DOHH2 (cell line): ENCODE results near the gene ZNF668.

Experiments
- H3F3A ChIP-seq: fragments of 200-600 bp; sonication (generic), shearing (Covaris generic); 2 replicates; pipeline ENCODE4 v1.6.0; 2016; ENCODE audit warnings: antibody characterized with exemption, mild to moderate bottlenecking; ENCODE audit not compliant: control insufficient read depth, insufficient read depth
- H3K27ac ChIP-seq: fragments of 200-600 bp; sonication (generic); 2 replicates; pipeline ENCODE4 v1.5.1; 2014; ENCODE audit warnings: low read depth, mild to moderate bottlenecking, low read length, moderate library complexity
- H3K27me3 ChIP-seq: fragments of 200-600 bp; sonication (generic); 2 replicates; pipeline ENCODE4 v1.6.1; 2014; ENCODE audit warnings: mild to moderate bottlenecking, low read length, mixed read lengths; ENCODE audit not compliant: control insufficient read depth
- H3K36me3 ChIP-seq: fragments of 200-600 bp; sonication (generic); 2 replicates; pipeline ENCODE4 v1.6.1; 2014; ENCODE audit warnings: mild to moderate bottlenecking, low read length, moderate library complexity, mixed read lengths; ENCODE audit not compliant: control insufficient read depth
- H3K4me1 ChIP-seq: fragments of 200-600 bp; sonication (generic); 2 replicates; pipeline ENCODE4 v1.6.1; 2014; ENCODE audit warnings: mild to moderate bottlenecking, low read length, mixed read lengths; ENCODE audit not compliant: control insufficient read depth
- H3K4me2 ChIP-seq: fragments of 200-600 bp; sonication (generic); 2 replicates; pipeline ENCODE4 v1.6.0; 2014; ENCODE audit warnings: mild to moderate bottlenecking, low read length, moderate library complexity
- H3K4me3 ChIP-seq: fragments of 200-600 bp; sonication (generic); 2 replicates; pipeline ENCODE4 v1.5.1; 2014; ENCODE audit warnings: mild to moderate bottlenecking, low read length, mixed read lengths
- H3K79me2 ChIP-seq: fragments of 200-600 bp; sonication (generic); 2 replicates; pipeline ENCODE4 v1.6.1; 2014; ENCODE audit warnings: mild to moderate bottlenecking, low read length, mixed read lengths; ENCODE audit not compliant: control insufficient read depth
- H3K9me2 ChIP-seq: fragments of 200-600 bp; sonication (generic); replicated peaks from 2 replicates; pipeline ENCODE4 v1.6.1; 2014; ENCODE audit warnings: mild to moderate bottlenecking, low read length, mixed read lengths; ENCODE audit not compliant: control insufficient read depth
- H3K9me3 ChIP-seq: fragments of 200-600 bp; sonication (generic); 2 replicates; pipeline ENCODE4 v1.6.1; 2014; ENCODE audit warnings: antibody characterized with exemption, low read length, mixed read lengths; ENCODE audit not compliant: control insufficient read depth, insufficient read depth
- H4K20me1 ChIP-seq: fragments of 200-600 bp; sonication (generic); 2 replicates; pipeline ENCODE4 v1.6.0; 2014; ENCODE audit warnings: low read depth, mild to moderate bottlenecking, antibody characterized with exemption, low read length, moderate library complexity; ENCODE audit not compliant: control insufficient read depth, insufficient read depth
- CTCF ChIP-seq: fragments of 200-600 bp; sonication (generic); IDR thresholded peaks from one replicate; pipeline ENCODE4 v1.5.1; 2014; ENCODE audit warnings: antibody characterized with exemption, mild to moderate bottlenecking, low read depth, low read length; ENCODE audit not compliant: poor library complexity, severe bottlenecking
- EZH2phosphoT487 ChIP-seq: fragments of 200-600 bp; sonication (generic); IDR thresholded peaks from 2 replicates; pipeline ENCODE4 v1.6.1; 2017; ENCODE audit warnings: borderline replicate concordance, mild to moderate bottlenecking, antibody characterized with exemption, low read length, moderate library complexity, mixed read lengths

The ZNF668 gene

GRCh38 chr16:31023627-31024226 lies 50.3 kb downstream of the ZNF668 start:
- H4K20me1 ChIP-seq: no peaks in the 10 kb centered on the region
- H3K4me2 ChIP-seq: no peak overlapping the region
- no peak for TF ChIP-seq CTCF
- TF ChIP-seq EZH2phosphoT487: no peak
- no peaks in the 10 kb centered on the region for H3K27me3 ChIP-seq
- H3K4me3 ChIP-seq: no peak overlapping the region
- no peaks in the 10 kb centered on the region for H3K9me2 ChIP-seq
- H3K9me3 ChIP-seq: no peaks in the 10 kb centered on the region
- H3K79me2 ChIP-seq: no peaks in the 10 kb centered on the region
- H3K36me3 ChIP-seq: no peaks in the 10 kb centered on the region
- H3K27ac ChIP-seq: no peak overlapping the region
- no peaks in the 10 kb centered on the region for H3F3A ChIP-seq
- H3K4me1 ChIP-seq: no peaks in the 10 kb centered on the region

GRCh38 chr16:31023252-31023602 lies 50.8 kb downstream of the ZNF668 start:
- no peak for TF ChIP-seq CTCF
- TF ChIP-seq EZH2phosphoT487: no peak
- Histone ChIP-seq H3K9me3 (no peaks in the 10 kb centered on the region), H3F3A (no peaks in the 10 kb centered on the region), H3K9me2 (no peaks in the 10 kb centered on the region), H3K4me2 (no peak overlapping the region), H3K4me1 (no peaks in the 10 kb centered on the region), H3K27me3 (no peaks in the 10 kb centered on the region), H4K20me1 (no peaks in the 10 kb centered on the region), H3K27ac (no peak overlapping the region), H3K36me3 (no peaks in the 10 kb centered on the region), H3K4me3 (no peak overlapping the region), H3K79me2 (no peaks in the 10 kb centered on the region)

- Histone ChIP-seq H3K4me2 (no peak overlapping the region), H3K36me3 (no peaks in the 10 kb centered on the region), H3K9me3 (no peaks in the 10 kb centered on the region)
Observed at GRCh38 chr16:31022544-31023251, 51.3 kb downstream of the ZNF668 start.

More at GRCh38 chr16:31022544-31023251, 51.3 kb downstream of the ZNF668 start:
- TF ChIP-seq CTCF: no peak
- TF ChIP-seq EZH2phosphoT487: no peak
- Histone ChIP-seq H3K9me2 (no peaks in the 10 kb centered on the region), H3K4me1 (no peaks in the 10 kb centered on the region), H3F3A (no peaks in the 10 kb centered on the region), H3K79me2 (no peaks in the 10 kb centered on the region), H3K27ac (no peak overlapping the region), H4K20me1 (no peaks in the 10 kb centered on the region), H3K4me3 (no peak overlapping the region), H3K27me3 (no peaks in the 10 kb centered on the region)
